ENCODE measurements around the gene TBPL2. TPM values are rescaled to one million over a fixed set of nuclear protein-coding genes. Genes with fewer than 3 reads are reported as not detected.
A peak's percentile ranks its signal among the peaks of the same experiment; 100 is the strongest.
"Not testable (repeated sequence)": the region's sequence is repeated elsewhere in the genome, so short reads cannot be mapped to it uniquely, and the experiment has no call there.

Gene TBPL2
- total RNA-seq (2014; rRNA removed; shearing (Covaris generic)) = not detected in 2 replicates

DNA sequence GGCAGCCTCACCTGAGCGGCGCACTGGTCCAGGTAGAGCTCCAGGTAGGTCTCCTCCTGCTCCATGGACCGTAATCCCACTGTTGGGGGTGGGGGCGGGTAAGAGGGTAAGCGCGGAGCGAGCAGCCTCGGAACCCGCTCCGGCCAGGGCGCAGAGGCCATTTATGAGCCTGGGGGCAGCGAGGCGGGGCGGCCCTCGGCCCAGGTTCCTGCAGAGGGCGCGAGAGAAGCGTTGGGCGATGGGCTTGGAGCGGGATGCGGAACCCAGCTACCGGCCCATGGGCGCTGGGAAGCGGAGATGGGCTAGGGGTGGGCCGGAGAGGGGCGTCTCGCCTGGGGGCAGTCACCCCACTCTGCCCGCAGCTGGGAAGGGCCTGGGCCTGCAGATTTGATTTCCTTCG is at the start of gene TBPL2:
Gene TBPL2, minus strand, starts transcription at position 232 of the 400 bp plus-strand sequence. Its CDS starts 167 bp downstream, at position 65.
- no peak for DNase-seq (ENCODE audit: low spot score)

DNA sequence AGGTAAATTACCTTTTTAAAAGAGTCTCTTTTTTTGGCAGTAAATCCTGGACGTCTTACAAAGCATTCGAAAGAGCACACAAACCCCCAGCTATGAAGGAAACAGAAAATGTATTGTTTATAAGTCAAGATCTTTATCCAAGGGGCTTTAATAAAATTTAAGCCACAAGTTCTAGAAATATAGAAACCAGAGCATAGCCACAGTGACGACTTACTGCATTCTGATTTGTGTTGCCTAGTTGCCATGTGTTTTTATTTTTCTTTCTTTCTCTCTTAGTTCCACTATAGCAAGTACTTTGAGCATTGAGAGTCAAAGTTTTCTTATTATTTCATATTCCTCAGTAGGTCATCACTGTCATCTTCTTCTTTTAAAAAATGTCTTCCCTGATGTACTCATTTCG is 47.8 kb upstream of the TBPL2 start:
- no peak for DNase-seq (ENCODE audit: low spot score)

DNA sequence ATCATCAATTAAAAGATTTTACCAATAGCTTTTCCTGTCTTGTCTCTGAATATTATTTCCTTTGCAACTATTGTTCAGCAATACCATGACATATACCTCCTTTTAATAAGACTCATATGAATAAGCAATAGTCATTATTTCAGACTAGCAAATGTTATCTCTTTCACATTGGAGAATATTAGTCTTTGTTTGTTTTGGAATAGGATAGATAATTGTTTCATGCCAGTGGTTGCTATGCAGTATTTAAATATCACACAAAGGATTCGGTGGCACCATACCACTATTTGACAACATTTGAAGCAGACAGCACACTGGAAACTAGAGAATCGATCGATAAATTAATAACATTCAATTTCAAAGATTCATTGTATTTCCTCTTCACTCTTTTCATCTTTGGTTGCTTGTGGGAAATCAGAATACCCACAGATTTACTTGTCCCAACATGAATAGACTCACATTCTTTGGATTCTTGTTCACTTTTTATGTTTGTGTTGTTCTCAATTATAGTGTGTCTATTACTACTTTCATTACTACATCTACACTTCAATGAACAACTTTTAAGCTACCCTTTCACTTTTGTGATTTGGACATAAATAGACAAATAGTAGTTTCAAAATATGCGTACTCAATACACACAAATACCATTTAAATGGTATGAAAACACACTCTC is 42.7 kb upstream of the TBPL2 start:
- DNase-seq (ENCODE audit: low spot score) = no peak

DNA sequence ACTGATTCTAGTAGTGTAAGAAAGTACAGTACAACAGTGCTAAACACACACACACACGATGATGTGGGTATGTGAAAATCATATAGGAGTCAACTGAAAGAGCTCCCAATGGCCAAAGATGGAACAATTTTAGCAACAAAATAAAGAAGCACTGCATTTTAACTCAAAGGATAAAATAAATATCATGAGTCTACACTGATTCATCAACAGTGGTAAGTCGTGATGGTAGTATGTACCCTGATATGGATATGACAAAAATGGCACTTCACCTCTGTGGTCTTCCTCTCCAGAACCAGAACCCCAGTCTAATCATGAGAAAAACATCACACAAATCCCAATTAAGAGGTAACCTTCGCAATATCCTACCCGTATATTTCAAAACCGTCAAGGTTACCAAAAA is 41.4 kb upstream of the TBPL2 start:
- DNase-seq (ENCODE audit: low spot score) = no peak

DNA sequence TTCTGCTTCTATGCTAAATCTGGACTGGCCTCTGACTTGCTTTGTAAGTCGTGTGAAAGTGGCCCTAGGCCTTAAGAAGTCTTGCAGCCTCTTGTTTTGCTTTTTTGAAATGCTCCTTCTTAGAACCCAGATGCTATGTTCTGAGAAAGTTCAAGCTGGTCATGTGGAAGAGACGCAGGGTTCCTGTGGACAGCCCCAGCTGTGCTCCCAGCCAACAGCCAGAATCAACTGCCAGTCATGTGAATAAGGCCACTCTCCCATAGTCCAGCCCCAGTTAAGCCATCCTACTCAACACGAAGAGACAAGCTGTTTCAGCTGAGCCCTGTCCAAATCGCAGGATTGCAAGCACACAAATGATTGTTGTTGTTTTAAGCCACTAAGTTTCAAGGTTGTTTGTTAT is 37.3 kb upstream of the TBPL2 start:
- DNase-seq (ENCODE audit: low spot score) = no peak

DNA sequence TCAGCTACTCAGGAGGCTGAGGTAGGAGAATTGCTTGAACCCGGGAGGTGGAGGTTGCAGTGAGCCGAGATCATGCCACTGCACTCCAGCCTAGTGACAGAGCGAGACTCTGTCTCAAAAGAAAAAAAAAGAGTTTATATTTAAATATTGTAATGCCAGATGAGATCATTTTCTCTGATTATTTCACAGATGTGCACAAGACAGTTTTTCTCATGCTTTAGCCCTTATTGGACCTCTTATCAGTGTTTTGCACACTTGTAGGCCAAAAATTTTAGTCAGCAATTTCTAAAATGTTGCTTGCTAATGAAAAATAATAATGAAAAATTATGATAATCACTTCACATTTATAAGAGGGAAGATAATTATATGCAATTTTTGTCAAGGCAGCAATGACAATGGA is 36.0 kb upstream of the TBPL2 start:
- DNase-seq (ENCODE audit: low spot score) = not testable (repeated sequence)

DNA sequence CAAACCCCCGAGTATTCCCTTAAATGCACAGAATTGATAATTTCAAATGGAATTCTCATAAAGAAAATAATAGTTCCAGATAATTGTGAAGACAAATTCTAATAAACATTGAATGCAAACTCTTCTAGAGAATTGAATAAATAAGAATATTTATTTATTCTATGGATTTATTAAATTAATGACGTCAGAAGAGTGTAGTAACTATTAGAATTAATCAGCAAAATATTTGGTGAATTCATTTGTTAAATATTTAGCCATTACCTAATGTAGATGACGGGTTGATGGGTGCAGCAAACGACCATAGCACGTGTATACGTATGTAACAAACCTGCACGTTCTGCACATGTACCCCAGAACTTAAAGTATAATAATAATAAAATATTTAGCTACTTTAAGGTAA is 33.4 kb upstream of the TBPL2 start:
- no peak for DNase-seq (ENCODE audit: low spot score)

DNA sequence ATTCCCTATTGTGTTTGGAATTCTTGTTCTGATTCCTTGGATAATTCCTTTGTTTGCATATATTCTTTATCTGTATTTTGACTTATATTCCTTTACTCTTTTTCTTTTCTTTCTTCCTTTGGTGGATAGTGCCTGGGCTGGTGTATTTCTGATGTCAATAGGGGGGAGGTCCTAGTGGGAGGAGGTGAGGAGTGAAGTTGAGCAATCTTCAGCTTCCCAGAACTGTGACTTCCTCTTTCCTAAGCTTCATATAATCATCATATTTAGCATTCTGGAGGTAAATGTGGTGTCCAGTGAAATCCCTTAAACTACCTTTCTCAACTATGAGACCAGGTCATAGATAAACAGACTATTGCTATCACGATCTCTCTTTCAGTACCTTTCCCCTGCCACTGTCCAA is 29.6 kb upstream of the TBPL2 start:
- no peak for DNase-seq (ENCODE audit: low spot score)

DNA sequence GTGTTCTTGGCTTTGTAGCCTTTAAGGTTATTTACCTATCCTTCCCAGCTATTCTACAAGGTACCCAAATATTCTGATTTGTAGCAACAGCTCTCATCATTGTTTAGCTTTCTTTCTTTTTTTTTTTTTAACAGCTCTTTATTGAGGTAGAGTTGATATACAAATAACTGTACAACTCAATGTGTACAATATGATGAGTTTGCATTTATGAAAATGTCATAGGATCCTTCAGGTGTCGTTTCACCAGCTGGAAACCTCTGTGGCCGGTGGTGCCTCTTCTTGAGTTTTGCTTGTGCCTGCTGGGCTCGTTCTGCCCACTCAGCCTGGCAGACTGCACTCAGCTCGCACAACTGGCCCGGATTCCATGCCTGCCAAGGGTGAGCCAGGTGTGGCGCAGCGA is 26.9 kb upstream of the TBPL2 start:
- no peak for DNase-seq (ENCODE audit: low spot score)

DNA sequence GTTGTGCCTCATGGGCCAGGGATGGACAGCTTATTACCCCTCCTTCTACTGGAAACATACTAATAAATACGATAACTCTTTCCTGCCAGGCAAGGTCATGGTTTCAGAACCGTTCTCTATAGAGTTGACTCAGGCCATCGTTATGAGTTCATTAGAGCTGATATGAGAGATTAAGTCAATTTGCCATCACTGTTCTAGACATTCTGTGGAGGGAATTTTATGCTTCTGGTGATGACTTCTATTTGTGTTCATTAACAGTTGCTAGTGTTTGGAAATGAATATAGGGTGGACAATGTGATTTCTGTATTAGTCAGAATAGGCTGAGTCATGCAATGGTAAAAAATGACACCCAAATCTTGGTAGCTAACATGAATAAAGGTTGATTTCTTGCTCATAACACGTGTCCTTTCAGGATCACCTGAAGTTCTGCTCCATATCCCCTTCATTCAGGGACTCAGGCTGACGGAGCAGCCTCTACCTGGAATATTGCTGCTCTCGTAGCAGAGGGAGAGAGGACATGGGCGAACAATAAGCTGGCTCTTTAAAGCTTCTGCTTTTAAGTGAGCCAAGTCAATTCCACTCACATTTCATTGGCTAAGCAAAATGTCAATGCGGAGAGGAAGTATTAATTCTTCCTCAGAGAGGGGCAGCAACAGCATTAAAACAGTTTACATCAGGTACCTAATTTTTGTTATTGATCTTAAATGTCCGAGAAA is 18.5 kb upstream of the TBPL2 start:
- no peak for DNase-seq (ENCODE audit: low spot score)

DNA sequence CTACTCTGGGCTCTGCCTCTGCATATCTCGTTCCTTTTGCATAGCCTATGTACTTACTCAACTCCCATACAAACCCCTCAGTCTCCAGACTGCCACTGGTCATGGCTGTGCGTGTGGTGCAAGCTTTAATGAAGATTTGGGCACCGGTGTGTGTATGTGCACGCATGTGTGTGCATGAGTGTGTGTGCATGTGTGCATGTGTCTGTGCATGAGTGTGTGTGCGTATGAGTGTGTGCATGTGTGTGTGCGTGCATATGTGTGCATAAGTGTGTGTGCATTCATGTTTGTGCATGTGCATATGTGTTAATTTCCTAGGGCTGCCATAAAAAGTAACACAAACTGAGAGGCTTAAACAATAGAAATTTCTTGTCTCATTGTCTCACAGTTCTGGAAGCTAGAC is 17.1 kb upstream of the TBPL2 start:
- DNase-seq (ENCODE audit: low spot score) = no peak

DNA sequence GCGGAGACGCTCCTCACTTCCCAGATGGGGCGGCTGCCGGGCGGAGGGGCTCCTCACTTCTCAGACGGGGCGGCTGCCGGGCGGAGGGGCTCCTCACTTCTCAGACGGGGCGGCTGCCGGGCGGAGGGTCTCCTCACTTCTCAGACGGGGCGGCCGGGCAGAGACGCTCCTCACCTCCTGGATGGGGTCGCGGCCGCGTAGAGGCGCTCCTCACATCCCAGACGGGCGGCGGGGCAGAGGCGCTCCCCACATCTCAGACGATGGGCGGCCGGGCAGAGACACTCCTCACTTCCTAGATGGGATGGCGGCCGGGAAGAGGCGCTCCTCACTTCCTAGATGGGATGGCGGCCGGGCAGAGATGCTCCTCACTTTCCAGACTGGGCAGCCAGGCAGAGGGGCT is 16.0 kb upstream of the TBPL2 start:
- not testable (repeated sequence) for DNase-seq (ENCODE audit: low spot score)

DNA sequence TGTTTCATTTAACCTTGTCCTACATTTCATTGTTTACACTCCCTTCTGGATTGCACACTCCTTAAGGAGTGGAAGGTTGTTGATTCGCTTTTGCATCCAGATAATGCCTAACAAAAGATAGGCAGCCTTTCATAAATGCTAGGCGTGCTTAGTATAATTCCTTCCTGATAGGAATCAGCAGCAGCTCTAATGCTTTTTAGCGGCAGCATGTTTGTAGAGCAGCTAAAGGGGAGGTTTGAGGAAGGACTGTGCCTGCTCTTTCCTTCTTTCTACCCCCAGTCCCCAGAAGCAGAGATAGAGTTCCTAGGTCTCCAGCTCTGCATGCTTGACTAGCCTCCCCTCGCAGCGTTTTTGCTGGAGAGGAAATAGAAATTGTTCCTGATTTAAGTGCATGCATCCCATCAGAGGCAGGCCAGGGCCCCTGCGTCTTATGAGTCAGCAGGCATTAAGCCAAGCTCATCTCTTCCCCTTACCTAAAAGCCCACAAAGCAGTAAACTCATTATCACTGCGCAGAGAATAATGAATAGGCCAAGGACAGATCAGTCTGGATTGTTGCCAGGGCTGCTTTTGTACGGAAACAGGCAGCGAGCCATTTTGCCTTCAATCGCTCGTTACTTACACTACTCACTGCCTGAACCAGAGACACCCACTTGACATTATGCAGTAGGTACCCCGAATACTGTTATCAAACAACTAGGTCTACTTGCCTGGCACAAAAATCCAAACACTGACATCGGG is 14.0 kb upstream of the TBPL2 start:
- peak; percentile 71 for DNase-seq (ENCODE audit: low spot score)

DNA sequence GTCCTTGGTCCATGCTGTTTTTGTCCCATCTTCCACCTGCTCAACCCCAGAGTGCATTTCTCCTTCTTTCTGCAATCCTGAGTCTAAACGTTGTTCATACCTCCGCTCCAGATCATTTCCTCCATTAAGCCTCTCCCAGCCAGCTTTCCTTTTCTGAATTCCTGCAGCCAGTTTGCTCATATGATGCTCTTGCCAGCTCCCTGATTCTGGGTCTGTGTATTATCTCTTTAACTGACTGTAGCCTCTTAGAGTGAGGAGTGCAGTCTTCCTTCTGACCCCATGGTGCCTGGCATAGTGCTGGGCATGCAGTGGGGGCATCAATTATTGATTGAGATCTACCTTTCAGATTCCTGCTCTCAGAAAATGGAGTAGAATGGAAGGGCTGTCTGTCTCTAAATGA is 11.5 kb upstream of the TBPL2 start:
- DNase-seq (ENCODE audit: low spot score) = no peak

DNA sequence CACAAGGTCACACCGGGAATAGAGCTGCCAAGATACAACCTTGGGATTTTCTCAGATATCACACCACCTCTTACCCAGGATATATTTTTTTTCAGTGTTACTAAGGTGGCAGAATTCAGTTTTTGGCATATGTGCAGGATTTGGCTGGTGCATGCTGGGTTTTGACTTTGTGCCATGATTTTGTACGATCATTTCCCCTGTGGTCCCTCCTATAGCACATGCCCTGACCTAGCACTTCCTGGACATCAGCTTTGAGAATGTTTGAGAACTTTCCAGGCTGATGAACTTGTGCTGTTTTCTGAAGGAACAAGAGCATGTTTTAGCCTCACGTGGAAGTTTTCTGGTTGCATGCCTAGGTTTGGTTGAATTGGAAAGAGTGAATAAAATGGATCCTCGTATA is 11.0 kb upstream of the TBPL2 start:
- no peak for DNase-seq (ENCODE audit: low spot score)

DNA sequence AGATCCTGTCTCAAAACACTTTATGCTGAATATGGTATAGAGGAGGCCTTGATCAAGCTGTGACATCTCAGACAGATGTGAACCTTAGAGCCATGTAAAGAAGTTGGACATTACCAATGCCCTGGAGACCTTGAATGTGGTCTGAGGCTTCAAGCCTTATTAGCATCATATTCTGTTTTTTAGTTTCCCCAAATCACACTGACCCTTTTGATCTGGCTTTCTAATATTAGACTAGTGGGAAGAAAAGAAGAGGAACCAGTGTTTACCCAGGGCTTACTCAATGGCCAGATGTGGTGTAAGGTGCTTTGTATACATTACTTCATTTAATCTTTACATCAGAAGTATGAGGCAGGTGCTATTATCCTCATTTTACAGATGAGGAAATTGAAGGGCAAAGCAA is 10.6 kb upstream of the TBPL2 start:
- no peak for DNase-seq (ENCODE audit: low spot score)

DNA sequence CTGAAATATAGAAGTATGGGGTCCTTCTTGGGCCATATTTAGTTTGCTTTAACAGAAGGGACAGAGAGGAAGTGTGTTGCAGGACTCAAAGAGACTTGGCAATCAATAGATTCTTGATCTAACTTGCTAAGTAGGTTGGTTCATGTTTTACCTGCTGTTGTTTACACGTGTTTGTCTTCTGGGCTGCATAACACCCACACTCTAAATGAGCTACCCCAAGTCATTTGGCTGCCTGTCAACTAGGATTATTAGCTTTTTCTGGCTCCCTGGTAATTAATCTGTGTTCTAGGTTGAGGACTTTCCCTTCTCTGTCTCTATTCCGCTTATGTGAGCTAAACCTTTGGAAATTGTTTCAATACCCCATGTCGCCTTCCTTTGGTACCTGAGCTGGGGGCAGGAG is 10.1 kb upstream of the TBPL2 start:
- DNase-seq (ENCODE audit: low spot score) = no peak

DNA sequence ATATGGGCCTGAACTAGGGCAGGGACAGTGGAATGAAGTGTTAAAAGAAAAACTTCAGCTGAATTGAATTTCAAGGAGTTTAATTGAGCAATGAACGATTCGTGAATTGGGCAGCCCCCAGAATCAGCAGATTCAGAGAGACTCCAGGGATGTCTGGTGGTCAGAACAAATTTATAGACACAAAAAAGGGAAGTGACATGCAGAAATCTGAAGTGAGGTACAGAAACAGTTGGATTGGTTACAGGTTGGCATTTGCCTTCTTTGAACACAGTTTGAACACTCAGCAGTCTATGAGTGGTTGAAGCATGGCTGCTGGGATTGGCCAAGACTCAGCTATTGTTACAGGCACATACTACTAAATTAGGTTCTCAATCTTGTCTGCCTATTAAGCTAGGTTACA is 9.7 kb upstream of the TBPL2 start:
- DNase-seq (ENCODE audit: low spot score) = no peak

DNA sequence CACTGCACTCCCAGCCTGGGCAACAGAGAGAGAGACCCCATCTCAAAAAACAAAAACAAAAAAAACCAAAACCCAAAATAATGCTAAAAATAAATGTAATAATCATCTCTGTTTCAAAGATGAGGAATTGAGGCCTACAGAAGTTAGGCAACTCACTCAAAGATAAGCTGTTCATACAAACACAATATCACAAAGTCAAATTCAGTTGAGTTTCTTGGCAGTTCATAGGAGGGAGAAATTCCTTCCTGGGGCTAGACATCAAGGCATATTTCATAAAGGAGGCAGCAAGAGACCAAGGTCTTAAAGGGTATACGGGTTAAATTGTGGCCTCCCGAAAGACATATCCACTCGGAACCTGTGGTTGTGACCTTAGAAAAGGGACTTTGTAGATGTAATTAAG is 8.7 kb upstream of the TBPL2 start:
- DNase-seq (ENCODE audit: low spot score) = no peak

DNA sequence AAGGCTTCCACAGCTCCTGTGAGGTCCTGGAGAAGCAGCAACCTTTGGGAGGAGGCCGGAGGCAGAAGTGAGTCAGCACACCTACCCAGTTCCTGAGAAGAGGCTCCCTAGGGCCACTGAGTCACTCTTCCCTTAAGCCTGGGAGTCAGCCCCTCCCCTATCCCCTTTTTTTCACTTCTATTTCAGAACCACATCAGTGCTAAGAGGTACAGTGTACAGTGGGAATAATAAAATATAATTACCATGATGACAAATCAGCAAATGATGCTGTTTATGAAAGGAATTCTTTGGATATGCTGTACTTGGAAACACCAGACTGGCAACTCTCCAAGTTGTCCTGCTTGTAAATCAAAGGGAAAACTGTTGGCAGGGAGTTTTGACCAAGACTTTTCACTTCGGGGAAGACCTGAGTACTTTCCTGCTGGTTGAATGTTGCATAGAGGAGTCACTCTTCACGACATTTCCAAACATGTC is 7.8 kb upstream of the TBPL2 start:
- DNase-seq (ENCODE audit: low spot score) = peak; percentile 87

DNA sequence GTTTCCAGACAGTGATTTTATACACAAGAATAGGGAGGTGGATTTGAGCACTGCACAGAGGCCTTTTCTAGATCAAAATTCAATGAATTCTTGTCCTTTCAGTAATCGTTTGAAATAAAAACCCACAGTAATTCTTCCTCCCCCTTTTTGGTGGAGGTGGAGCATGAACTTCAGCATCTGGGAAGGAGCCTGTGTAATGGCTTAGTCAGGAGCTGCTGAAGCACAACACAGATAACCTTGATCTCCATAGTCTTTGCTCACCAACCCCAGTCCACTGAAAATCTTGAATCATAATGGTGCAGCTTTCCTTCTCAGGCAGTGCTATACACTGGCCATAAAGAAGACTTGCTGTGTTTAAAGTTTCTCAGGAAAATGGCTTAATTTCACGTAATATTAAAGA is 6.4 kb upstream of the TBPL2 start:
- peak; percentile 72 for DNase-seq (ENCODE audit: low spot score)

DNA sequence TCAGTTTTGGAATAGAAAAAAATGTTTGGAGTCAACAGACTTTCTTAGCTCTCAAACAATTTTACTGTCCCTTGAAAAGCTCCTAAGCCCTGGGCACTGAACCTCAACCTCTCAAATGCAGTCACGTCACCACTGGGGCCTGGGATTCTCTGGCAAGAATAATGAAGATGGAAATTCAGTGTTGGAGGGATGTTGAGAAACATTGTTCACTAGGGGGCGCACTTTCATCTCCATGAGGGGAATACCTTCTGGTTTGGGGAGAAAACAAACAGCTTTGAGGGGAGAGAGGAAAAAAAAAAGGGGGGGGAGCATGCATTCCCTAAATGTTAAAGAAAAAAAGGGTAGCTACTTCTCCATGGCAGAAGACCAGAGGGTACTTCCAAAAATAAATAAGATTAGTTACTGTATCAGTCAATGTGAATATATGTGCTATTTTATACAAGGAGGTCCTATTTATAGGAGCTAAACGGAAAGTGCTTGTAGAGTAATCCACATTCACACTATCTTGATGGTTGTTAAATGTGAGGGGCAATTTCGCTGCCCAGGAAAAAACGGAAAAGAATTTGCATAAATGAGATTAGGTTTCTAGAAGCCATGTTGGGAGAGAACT is 5.8 kb upstream of the TBPL2 start:
- DNase-seq (ENCODE audit: low spot score) = peak; percentile 85

All from H4 (cell line).